Measurements from ENCODE around the gene PCYT1B. TPM values are rescaled to one million over a fixed set of nuclear protein-coding genes. Genes with fewer than 3 reads are reported as not detected.

Gene PCYT1B
- total and polyA plus RNA-seq, 9 of the 15 experiments (the other 6 are each of a cell fraction or from before 2014, with no cell fraction given) = 0.04 to 0.34 (median 0.07) TPM; not detected in 1

GRCh38 chrX:24673424-24673823 is 26.3 kb upstream of the PCYT1B start:
- H3K4me1 ChIP-seq (replicated peaks in 1 of 2; ENCODE audit: control insufficient read depth in 2 of 2, insufficient read depth in 2 of 2, low read length in 2 of 2) = peaks cover 0 to 2% of the 10 kb centered on the region in 2 experiments; a peak in 2 of 5 replicates
- intact Hi-C loops (cut with micrococcal nuclease) = no loop called here

DNA sequence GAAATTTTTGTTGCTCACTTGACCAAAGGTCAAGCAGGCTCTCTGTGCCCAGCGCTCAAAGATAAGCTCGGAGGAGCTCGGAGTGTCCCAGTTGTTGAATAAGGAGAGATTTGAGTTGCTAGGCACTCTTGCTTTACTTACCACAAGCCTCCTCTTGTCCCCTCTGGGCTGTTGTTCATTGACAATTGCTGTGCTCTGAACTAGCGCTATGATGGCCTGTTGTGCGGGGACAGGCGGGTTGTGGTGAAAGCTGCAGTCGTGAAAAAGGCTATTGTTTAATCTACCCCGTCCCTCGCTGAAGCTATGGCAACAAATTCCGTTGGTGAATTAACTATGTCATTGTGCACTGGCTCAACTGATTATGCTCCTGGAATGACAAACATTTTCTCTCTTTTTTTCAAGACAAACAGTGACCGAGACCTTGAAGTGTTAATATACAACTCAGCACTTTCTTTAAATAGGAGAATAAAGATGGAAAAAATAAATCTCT is 25.6 kb upstream of the PCYT1B start:
- H4K20me1 ChIP-seq (replicated peaks; ENCODE audit: control insufficient read depth, insufficient read depth, low read length) = no peaks in the 10 kb centered on the region
- no peaks in the 10 kb centered on the region for H3K9me1 ChIP-seq (ENCODE audit: control insufficient read depth, insufficient read depth, low read length)
- POLR2A ChIA-PET = no interaction called here
- DNase-seq (ENCODE audit: extremely low read depth in 1 of 4, low spot score in 3 of 4) = peak in 1 of 4 experiments; percentile 24
- no peaks in the 10 kb centered on the region for H3K36me3 ChIP-seq (ENCODE audit: control insufficient read depth, insufficient read depth, low read length)
- peak overlapping the region; percentile 28; the same call in 1 of the 2 replicates for H2AFZ ChIP-seq (ENCODE audit: low read depth, low read length)
- in situ Hi-C loops (cut with MboI) = no loop called here
- H3K4me1 ChIP-seq (replicated peaks in 1 of 2; ENCODE audit: control insufficient read depth in 2 of 2, insufficient read depth in 2 of 2, low read length in 2 of 2) = peaks cover 0 to 2% of the 10 kb centered on the region in 2 experiments; a peak in 2 of 5 replicates
- ATAC-seq = peak; percentile 34; the same call in 2 of the 3 replicates
- intact Hi-C loops (cut with micrococcal nuclease) = no loop called here
- 0 out of 2 replicates have a peak overlapping the region, but pooled peaks have one; percentile 12 for H3K4me2 ChIP-seq (ENCODE audit: insufficient read depth, low read length)
- CTCF ChIA-PET (ENCODE audit: low intra/inter-chr PET ratio) = no interaction called here
- BruUV-seq (replicated peaks) = no TSS peak
- H3K9ac ChIP-seq (ENCODE audit: insufficient read depth in 1 of 2, low read depth in 2 of 2, low read length in 2 of 2) = no peak overlapping the region
- no peak overlapping the region for H3K4me3 ChIP-seq
- WGBS (ENCODE audit: insufficient coverage, low coverage, missing lambda C conversion rate) = 2% methylated on average over 11 of the region's 11 CpGs
- H3K9me3 ChIP-seq (replicated peaks; ENCODE audit: control insufficient read depth, insufficient read depth, low read depth, low read length) = no peaks in the 10 kb centered on the region
- H3K79me2 ChIP-seq (ENCODE audit: control insufficient read depth, insufficient read depth, low read length) = no peaks in the 10 kb centered on the region
- no peaks in the 10 kb centered on the region for H3K27me3 ChIP-seq (ENCODE audit: control insufficient read depth in 2 of 2, insufficient read depth in 2 of 2, low read length in 2 of 2)
- no peak overlapping the region for H3K27ac ChIP-seq (ENCODE audit: extremely low read depth, low read depth, low read length)
- FAIRE-seq = peak; percentile 67
- no peak for TF ChIP-seq NFIC (IDR thresholded peaks at IDR 0.05)
- TF ChIP-seq NFE2 (IDR thresholded peaks at IDR 0.05; ENCODE audit: low read depth) = 0 out of 2 replicates have a peak, but pooled peaks have one; percentile 39
- TF ChIP-seq ZNF140 (CRISPR knock-in tag; IDR thresholded peaks at IDR 0.05) = no peak
- TF ChIP-seq FOXA3 (CRISPR knock-in tag; conservative IDR thresholded peaks at IDR 0.05 in 1 of 2, IDR thresholded peaks at IDR 0.05 in 1 of 2) = no peak
- TF ChIP-seq TEAD2 (tag; IDR thresholded peaks at IDR 0.05) = no peak
- no peak for TF ChIP-seq PPARD (CRISPR knock-in tag; IDR thresholded peaks at IDR 0.05)
- TF ChIP-seq, protein P1, sequence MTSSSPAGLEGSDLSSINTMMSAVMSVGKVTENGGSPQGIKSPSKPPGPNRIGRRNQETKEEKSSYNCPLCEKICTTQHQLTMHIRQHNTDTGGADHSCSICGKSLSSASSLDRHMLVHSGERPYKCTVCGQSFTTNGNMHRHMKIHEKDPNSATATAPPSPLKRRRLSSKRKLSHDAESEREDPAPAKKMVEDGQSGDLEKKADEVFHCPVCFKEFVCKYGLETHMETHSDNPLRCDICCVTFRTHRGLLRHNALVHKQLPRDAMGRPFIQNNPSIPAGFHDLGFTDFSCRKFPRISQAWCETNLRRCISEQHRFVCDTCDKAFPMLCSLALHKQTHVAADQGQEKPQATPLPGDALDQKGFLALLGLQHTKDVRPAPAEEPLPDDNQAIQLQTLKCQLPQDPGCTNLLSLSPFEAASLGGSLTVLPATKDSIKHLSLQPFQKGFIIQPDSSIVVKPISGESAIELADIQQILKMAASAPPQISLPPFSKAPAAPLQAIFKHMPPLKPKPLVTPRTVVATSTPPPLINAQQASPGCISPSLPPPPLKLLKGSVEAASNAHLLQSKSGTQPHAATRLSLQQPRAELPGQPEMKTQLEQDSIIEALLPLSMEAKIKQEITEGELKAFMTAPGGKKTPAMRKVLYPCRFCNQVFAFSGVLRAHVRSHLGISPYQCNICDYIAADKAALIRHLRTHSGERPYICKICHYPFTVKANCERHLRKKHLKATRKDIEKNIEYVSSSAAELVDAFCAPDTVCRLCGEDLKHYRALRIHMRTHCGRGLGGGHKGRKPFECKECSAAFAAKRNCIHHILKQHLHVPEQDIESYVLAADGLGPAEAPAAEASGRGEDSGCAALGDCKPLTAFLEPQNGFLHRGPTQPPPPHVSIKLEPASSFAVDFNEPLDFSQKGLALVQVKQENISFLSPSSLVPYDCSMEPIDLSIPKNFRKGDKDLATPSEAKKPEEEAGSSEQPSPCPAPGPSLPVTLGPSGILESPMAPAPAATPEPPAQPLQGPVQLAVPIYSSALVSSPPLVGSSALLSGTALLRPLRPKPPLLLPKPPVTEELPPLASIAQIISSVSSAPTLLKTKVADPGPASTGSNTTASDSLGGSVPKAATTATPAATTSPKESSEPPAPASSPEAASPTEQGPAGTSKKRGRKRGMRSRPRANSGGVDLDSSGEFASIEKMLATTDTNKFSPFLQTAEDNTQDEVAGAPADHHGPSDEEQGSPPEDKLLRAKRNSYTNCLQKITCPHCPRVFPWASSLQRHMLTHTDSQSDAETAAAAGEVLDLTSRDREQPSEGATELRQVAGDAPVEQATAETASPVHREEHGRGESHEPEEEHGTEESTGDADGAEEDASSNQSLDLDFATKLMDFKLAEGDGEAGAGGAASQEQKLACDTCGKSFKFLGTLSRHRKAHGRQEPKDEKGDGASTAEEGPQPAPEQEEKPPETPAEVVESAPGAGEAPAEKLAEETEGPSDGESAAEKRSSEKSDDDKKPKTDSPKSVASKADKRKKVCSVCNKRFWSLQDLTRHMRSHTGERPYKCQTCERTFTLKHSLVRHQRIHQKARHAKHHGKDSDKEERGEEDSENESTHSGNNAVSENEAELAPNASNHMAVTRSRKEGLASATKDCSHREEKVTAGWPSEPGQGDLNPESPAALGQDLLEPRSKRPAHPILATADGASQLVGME (CRISPR knock-in tag; IDR thresholded peaks at IDR 0.05) = no peak

More at GRCh38 chrX:24673424-24673823, 26.3 kb upstream of the PCYT1B start:
- Histone ChIP-seq H2AFZ (ENCODE audit: low read depth, low read length) (no peak overlapping the region), H3K4me2 (ENCODE audit: insufficient read depth, low read length) (no peak overlapping the region), H3K27ac (ENCODE audit: extremely low read depth, low read depth, low read length) (no peak overlapping the region), H3K27me3 (ENCODE audit: control insufficient read depth in 2 of 2, insufficient read depth in 2 of 2, low read length in 2 of 2) (no peaks in the 10 kb centered on the region), H3K79me2 (ENCODE audit: control insufficient read depth, insufficient read depth, low read length) (no peaks in the 10 kb centered on the region), H3K9ac (ENCODE audit: insufficient read depth in 1 of 2, low read depth in 2 of 2, low read length in 2 of 2) (no peak overlapping the region), H3K4me3 (no peak overlapping the region), H3K9me3 (replicated peaks; ENCODE audit: control insufficient read depth, insufficient read depth, low read depth, low read length) (no peaks in the 10 kb centered on the region), H4K20me1 (replicated peaks; ENCODE audit: control insufficient read depth, insufficient read depth, low read length) (no peaks in the 10 kb centered on the region), H3K9me1 (ENCODE audit: control insufficient read depth, insufficient read depth, low read length) (no peaks in the 10 kb centered on the region), H3K36me3 (ENCODE audit: control insufficient read depth, insufficient read depth, low read length) (no peaks in the 10 kb centered on the region)
- POLR2A ChIA-PET = no interaction called here
- in situ Hi-C loops (cut with MboI) = no loop called here
- 21% methylated on average over 2 of the region's 2 CpGs for WGBS (ENCODE audit: insufficient coverage, low coverage, missing lambda C conversion rate)
- no TSS peak for BruUV-seq (replicated peaks)
- ATAC-seq (no peak), DNase-seq (ENCODE audit: extremely low read depth in 1 of 4, low spot score in 3 of 4) (no peak), FAIRE-seq (no peak)
- CTCF ChIA-PET (ENCODE audit: low intra/inter-chr PET ratio) = no interaction called here
- TF ChIP-seq ZNF175 (CRISPR knock-in tag; IDR thresholded peaks at IDR 0.05; ENCODE audit: low read depth) (no peak), GATAD2A (IDR thresholded peaks at IDR 0.05) (no peak), ZNF764 (CRISPR knock-in tag; IDR thresholded peaks at IDR 0.05; ENCODE audit: low read depth) (no peak), ARID2 (IDR thresholded peaks at IDR 0.05) (no peak), CEBPG (CRISPR knock-in tag; IDR thresholded peaks at IDR 0.05) (no peak), CEBPG (tag; conservative IDR thresholded peaks at IDR 0.05 in 1 of 2, IDR thresholded peaks at IDR 0.05 in 1 of 2) (no peak), CCAR2 (IDR thresholded peaks at IDR 0.05; ENCODE audit: low read depth, low read length) (no peak)

Data from K562 (cell line).